Bronchial smooth muscle cell (primary cell): ENCODE data around the gene TRIP4. TPM values are rescaled to one million over a fixed set of nuclear protein-coding genes. Genes with fewer than 3 reads are reported as not detected.

Source experiments
- total RNA-seq: library from RNA; depleted of rRNA; stranded (reverse); fragments of >200 nt; gene quantifications from 2 replicates; pipeline ENCODE4 v1.2.1, GENCODE V29; 2014

TRIP4 gene
- 9.4 and 9.8 TPM in 2 replicates for total RNA-seq

DNA sequence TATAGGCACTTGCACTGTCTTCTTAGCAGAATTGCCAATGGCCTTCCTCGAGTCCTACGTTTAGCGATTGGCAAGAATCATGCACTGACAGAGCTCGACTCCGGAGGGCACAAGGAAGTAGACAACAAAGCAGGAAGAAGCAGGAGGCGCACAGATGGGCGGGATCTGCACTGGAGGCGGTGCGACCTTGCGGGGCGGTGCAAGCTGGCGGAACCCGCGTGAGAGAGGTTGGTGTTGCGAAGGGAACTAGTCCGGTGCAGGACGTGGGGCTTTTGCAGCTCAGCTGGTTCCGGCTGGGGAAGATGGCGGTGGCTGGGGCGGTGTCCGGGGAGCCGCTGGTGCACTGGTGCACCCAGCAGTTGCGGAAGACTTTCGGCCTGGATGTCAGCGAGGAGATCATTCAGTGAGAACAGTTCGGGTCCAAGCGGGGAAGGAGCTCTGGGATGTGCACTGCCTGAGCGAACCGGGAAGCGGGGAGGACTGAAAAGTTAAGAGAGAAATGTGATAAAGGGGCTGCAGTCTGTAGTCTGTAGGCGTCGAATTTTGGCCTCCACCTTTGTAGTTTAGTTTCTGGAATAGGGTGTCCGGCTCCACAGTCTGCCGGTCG is at the start of gene TRIP4:
Gene TRIP4 (plus strand): TSS at position 275 of the 607 bp plus-strand sequence. CDS start 28 bp downstream, at position 303.

DNA sequence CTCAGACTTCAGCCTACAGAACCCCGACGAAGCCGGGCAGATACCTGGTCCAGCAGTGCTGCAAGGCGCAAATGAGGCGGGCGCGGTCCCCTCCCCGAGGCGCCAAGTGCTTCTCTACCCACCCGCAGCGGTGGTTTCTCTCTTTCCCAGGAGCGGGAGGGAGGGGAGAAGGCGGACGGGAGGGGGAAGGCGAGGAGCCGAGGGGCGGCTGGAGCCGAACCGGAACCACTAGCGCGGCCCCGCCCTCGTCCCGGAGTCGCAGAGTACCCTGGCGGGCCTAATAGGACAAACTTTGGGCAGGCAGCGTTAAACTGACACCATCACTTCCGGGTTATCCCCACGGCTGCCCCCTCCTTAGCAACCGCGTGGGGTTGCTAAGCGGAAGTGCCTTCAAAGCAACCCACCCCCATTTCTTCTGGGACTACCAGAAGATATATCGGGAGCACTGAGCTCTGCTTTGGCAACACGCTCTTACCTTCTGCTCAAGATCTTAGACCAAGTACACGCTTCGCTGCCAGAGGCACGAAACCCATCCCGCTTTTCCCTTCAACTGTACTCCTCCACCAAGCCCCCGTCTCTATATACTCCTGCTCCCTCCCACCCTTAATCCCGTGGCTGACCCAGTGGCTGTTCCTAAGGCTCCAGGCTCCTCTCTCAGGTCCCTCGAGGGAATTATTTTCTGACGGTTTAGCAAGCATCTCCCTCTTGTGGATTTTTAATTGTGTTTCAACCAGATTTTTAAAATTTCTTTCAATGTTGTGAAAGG is 31.5 kb upstream of the TRIP4 start, which contains the start of gene CSNK1G1:
Gene CSNK1G1 (minus strand): TSS at position 230 of the 766 bp plus-strand sequence. CDS start 55,674 bp downstream, outside the sequence.

DNA sequence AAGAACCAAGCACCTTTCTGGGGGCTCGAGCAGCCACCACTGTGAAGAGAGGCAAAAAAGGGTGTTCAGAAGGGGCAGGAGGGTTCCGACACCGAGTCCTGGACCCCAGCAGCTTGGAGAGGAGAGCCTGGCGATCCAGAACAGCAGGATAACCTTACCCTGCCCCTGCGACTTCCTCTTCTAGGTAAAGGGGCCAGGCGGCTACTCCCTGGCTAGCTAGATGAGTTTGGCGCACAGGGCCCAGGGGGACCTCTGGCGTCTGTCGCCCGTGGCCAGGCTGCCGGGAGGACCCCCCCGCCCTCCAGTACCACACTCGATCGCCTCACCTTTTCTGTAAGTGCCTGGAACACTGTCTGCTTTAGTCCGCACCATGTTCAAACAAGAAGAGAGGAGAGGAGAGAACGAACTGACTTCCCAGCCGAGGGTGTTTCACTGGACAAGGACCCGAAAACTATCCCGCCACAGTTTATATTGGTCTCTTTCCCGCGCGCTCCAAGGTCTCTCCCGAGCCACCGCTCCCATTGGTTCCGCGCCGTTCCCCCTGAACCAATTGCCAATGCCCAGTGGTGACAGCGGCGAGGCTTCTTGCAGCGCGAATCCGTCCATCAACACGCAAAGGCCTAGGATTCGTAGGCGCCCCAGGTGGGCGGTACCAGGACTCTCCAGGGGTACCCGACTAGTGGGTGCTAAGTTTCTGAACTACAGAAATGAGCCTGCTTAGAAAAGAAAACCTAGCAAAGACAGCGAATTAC is 6.5 kb upstream of the TRIP4 start, which contains the start of gene PCLAF:
Gene PCLAF (minus strand): TSS at position 442 of the 752 bp plus-strand sequence. CDS start 70 bp downstream, at position 372.

DNA sequence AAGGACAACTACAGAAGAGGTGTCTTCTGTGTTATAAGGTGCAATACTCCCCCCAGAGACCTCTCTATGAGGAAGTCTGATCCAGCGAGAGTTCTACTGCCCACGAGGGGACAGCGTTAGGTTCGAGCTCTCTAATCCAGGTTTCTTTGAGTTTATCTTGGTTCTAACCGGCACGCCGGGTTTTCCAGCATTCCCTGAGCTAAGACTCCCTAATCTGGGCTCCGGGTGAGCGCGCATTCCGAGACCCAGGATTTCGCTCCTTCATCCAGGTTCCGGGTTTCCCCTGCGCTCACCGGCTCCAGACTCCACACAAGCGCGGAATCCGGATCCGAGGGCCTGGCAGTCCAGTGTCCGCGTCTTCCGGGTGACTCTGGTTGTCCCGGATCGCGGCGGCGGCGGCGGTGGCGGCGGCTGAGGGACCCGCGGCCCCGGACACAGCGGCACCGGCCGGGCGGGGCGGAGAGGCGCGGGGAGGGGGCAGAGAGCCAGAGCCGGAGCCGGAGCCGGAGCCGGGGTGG is 72.6 kb downstream of the TRIP4 start, which contains the start of gene ZNF609:
Gene ZNF609 (plus strand): TSS at position 373 of the 518 bp plus-strand sequence. CDS start 38,842 bp downstream, outside the sequence.

Other genes with a start within 250 kb of the TRIP4 start
- 0.26 and 0.32 TPM in 2 replicates for gene SNX22, start 236.1 kb upstream of the TRIP4 start, total RNA-seq
- gene PPIB, start 224.8 kb upstream of the TRIP4 start, total RNA-seq = 1,229 and 1,377 TPM in 2 replicates
- 19.4 and 20.3 TPM in 2 replicates for gene CSNK1G1, start 31.7 kb upstream of the TRIP4 start, total RNA-seq
- gene PCLAF, start 6.4 kb upstream of the TRIP4 start, total RNA-seq = 11.2 and 20.8 TPM in 2 replicates
- 13.9 and 22.6 TPM in 2 replicates for gene ZNF609, start 72.7 kb downstream of the TRIP4 start, total RNA-seq